ENCODE results near the gene DPP10.

DPP10 gene

DNA sequence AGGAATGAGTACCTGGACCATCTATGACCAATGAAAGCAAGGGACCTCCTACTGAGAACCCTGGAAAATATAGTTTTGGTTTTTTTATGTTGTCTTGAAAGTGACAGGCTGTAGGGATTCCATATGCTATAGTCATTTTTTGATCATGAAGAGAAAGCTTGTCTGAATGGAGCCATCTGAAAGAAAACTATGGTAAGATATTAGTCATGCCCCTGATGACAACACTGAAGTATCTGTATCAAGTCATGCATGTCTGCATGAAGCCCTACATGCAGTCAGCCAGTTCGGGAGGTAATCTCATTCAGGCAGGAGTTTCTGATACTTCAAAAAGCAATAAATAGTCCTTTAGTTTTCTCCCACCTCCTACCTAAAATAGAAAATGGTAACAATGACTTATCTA is 1042.0 kb downstream of the DPP10 start:
- no peak for DNase-seq

DNA sequence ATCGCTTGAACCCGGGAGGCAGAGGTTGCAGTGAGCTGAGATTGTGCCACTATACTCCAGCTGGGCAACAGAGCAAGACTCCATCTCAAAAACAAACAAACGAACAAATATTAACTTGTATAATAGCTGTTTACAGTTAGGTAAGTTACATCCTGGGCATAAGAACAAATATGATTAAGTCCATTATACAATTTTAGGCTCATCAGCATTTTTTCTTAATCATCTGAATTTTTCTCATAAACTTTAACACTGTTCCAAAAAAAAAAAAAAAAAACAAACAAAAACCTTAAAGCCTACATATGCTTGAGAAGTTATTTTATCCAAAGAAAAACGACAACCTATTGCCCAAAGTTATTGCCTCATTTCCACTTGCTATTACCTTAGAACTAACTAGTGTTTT is 1042.5 kb downstream of the DPP10 start:
- DNase-seq, result no peak

DNA sequence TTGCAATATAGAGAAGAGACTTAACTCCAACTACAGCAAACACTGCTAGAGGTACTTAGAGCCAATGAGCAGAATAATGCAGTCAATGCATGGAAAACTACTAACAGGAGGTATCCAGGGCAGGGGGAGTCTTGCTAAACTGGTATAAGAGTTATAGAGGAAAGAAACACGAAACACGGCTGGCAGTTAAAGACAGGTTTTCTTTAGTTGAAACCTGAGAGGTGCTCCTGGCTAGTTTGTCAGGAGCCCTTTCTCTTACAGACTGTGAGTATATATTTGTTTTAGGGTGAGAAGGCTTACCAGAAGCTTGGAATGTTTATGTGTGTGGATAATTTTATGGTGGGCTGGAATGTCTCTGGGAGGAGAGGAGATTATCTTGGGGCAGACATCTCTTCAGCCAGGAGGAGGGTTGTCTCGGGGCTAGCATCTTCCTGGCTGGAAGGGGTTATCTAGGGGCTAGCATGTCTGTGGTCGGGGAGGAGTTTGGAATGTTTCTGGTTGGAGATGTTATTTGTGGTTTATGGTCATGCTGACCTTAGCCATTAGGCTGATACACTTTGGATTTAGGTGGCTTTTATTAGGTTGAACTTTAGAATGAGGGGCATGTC is 1048.8 kb downstream of the DPP10 start:
- DNase-seq, result no peak

DNA sequence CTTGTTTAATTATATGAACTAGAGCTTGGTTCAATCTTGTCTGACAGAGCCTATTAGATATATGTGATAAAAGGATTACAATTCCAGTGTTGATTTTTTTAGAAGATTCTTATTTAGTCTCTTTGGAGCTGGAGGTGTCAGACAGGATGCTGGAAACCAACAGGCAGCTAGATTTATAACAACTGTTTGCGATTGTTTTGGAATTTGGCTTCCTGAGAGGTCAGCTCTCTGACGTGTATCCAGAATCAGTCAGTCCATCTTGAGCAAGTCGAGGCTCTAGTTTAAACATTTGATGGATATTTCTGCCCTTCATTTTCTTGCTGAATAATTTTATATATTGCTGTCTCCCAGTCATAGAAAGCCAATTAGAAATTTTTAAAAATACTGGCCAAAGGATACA is 1062.9 kb downstream of the DPP10 start:
- DNase-seq, result no peak

DNA sequence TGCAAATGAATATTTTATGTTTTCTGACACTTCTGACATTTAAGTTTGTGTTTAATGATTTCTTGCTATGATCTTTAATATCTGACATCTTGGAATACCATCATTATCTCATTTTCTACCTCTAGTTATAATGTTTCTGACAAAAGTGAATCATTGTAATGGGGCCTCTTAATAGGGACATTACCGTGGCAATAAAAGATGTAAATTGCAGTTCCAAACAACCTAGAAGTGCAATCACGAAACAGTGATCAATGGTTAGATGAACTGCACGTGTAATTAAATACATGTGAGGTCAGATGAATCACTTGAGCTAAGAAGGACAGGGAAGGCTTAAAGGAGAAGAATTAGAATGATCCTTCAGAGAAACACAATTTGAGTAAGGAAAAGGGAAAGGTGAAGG is 1078.3 kb downstream of the DPP10 start:
- no peak for DNase-seq

DNA sequence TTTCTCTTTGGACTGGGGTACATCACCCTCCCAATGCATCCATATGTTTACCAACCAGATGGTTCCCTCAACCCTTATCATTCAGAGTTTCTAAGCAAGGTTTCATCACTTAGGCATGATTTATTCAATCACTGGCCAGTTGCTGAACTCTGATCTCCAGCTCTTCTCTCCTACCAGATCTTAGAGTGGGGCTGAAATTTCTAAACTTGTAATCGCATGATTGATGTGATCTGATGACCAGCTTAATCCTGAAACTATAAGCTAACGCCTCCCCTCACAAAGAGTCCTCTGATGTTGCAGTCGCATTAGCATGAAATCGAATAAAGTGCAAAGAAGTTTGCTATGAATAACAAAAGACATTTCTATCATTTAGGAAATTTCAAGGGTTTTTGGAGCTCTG is 1082.0 kb downstream of the DPP10 start:
- DNase-seq, result no peak

DNA sequence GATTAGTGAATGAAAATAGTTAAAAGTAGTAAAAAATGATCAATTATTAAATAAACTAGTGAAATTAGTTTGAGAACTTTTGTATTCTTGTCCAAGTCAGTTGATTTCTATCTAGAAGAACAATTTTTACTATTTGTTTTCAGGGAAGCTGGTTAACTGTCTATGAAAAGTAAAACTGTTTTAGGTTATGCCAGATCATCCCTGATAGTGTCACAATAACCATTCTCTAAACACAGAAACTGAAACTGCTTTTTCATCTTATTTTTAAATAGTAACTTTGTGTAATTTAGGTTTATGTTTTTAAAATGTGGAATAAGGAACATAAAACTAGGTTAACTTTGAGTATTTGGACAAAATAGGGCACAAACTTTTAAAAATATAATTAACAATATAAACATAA is 1087.2 kb downstream of the DPP10 start:
- DNase-seq, result no peak

DNA sequence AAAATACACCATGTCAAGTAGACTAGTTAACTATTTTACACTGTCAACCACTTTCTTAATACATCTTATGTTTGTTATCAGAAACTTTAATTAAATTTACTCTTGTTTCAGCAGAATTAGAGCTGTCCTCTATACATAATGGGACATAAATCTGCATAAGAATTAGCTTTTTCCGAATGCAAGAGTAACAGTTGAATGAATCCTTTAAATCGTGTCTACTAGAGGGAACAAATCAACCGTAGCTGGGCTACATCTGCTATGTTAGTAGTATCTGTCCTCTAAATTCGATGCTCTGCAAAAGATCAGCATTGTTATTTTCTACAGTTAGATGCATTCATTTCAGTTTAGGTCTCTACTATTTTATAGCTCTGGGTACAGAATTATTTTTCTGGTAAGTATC is 1090.6 kb downstream of the DPP10 start:
- no peak for DNase-seq

DNA sequence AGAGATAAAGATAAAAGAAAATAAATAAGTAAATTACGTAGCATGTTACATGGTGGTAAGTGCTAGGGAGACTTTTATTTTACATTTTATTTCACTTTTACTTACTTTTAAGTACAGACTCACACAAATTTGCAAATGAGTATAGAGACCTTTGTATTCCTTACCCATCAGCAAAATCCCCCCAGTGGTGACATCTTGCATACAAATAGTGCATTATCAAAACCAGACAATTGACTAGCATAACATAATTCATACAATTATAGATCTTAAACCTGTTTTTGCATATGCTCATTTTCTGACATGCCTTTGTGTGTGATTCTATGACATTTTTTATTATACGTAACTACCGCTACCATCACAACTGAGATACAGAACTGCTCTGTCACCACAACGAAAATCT is 1099.4 kb downstream of the DPP10 start:
- DNase-seq, result no peak

DNA sequence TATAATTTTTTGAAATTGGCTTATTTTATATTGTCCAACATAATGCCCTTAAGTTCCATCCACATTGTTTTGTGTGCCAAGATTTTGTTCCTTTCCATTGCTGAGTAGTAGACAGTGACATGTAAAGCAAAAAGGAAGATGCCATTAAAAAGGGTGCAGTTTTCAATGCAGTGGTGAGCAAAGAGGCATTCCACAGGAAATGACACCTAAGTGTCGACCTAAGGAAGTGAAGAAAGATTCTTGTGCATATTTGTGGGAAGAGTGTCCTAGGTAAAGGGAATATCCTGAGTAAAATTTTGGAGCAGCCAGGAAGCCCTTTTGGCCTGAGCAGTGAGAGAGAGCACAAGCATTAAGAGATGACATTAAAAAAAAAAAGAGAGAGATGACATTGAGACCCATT is 1099.9 kb downstream of the DPP10 start:
- DNase-seq, result no peak

DNA sequence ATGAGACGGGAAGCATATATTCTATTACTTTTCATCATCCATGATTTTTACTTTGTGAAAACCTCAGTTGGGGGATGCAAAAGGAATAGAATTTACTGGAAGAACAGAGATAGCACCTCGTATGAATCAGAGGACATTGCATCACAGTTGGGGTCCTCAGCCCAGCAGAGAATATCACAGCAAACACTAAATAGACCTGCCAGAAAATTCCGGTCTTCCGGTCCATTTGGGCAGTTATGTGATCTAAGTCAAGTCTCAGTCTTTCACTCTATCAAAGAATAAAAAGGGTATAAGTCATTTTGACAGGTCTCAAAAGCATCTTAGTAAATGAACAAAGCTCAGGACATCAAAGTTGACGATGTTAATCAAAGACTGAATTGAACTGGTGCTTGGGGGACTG is 1100.6 kb downstream of the DPP10 start:
- no peak for DNase-seq

DNA sequence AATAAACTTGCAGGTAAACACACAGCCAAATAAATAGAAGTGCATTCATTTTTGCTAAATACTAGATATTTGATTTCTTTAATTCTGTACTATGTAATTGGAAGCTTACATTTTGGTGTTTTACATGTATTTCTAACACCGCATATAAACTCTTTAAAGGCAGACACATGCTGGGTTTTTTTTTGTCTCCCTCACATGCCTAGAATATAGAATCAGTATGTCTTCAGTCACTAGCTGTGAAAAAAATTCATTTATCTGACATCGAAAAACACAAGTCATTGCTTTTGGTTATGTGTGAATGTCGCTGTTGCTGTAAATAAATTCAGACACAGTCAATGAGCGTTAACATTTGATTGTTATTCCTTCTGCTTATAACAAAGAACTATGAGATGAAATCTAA is 1101.0 kb downstream of the DPP10 start:
- no peak for DNase-seq

DNA sequence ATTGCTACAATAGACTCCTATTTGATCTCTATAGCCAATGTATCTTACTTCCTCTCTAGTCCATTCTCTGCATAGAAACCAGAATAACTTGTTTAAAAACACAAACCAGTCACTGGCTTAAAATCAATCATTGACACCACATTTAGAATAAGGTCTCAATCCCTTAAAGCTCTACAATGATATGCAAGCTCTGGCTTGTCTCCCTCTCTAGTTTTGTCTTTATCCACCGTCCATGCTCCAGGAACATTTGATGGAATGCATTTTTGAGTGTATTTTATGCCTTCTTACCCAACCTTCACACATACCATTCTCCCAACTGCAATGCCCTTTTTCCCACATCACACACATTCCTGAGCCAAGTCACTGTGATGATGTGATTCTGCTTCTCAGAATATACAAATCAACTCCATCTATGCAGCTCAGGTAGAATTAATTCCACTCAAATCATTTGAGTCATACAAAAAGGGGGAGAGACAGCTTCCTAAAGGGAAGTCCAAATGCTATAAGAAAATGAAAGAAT is 1107.2 kb downstream of the DPP10 start:
- no peak for DNase-seq

DNA sequence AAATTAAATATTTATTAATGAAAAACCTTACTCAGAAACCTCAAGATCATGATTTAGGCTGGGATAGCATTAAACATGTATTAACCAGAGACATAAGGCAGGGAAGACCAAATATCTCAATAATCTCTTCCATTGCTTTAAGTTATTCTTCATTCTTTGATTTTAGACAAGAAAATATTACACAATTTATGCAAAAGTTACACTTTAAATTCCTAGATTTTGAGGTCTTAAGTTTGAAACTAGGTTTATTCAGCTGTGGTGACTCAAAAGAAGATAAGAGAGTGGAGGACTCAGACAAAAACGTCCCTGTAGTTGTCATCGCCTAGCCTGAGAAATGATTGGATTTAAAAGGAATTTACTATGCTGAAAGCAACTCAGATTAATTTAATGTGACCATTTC is 1110.3 kb downstream of the DPP10 start:
- DNase-seq, result no peak

DNA sequence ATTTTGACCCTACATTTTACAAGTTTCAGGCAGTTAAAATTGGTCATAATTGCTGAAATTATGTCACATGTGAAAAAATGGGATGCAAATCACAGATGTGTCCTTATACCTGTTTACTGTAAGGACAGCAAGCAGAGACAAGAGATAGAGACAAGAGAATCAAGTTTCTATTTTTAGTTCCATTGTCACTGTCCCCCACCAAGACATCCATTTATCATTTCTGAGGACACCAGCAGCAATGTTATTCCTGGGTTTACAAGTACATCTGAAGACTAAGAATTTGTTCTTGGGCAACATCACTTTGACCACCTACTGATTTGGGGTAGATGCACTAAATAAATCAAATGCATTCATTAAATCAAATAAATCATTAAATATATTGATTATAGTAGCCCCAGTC is 1111.7 kb downstream of the DPP10 start:
- DNase-seq, result no peak

DNA sequence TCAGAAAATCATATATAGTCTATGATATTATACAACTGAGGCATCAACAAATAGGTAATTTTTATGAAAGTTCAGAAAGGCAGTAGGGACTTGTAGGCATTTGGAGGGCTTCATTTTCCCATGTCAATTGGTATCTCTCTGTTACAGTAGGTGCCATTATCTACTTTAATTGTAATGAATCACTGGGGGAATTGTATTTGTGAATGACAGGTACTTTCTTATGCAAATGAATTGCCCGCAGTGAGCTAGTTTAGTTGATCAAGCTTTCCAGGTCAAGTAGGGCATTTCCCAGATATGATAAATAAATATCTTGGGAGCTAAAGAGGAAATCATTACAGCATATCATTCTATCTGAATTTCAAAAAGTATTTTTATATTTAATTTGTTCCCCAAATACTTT is 1116.3 kb downstream of the DPP10 start:
- DNase-seq, result no peak

DNA sequence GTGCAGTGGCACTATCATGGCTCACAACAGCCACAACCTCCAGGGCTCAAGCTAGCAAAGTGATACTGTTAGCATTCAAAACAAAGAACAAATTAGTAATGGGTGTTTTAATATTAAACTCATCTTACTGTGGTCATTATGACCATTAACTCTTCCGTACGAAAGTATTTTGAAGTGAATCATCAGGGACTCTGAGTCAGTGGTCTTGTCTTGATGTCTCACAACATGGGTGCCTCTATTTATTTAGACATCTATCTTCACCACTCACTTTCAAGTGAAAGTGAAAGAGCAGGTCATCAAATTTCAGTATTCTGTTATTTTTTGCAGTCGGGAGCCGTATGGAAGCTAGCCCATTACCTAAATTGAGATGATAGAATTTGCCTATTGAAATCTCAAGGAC is 1118.2 kb downstream of the DPP10 start:
- DNase-seq, result no peak

DNA sequence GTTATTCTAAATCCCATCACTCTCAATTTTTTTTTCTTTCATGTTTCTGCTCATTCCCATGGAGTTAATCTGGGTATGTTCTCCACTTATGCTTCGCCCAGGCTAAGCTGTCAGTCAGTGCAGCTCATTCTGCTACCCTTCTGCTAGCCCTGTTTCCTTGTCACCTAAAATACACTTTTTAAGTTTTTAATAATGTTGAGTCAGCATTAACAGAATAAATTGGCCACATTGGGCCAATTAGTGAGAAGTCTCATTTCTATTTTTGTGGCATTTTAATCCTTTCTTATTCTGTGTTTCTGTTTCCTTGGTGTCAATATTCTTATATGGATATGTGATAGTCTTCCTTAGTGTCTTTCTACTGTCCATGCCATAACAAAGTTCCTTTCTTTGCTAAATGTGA is 1126.2 kb downstream of the DPP10 start:
- DNase-seq, result no peak

DNA sequence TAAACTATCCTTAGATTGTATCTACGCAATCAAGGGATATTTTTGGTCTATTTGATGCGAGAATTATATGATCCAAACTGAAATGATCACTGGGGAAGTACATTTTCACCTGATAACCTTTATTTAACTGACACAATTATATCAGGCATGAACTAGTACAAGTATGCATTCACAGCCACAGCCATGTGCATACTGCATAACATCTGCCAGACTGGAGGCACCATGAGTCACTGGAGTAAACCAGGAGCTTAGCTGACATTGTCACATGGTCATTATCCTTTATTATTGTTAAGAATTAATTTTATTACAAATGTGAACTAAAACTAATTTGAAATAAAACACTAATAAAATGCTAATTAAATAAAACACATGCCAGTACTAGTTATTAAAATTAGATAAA is 1127.1 kb downstream of the DPP10 start:
- DNase-seq, result no peak

DNA sequence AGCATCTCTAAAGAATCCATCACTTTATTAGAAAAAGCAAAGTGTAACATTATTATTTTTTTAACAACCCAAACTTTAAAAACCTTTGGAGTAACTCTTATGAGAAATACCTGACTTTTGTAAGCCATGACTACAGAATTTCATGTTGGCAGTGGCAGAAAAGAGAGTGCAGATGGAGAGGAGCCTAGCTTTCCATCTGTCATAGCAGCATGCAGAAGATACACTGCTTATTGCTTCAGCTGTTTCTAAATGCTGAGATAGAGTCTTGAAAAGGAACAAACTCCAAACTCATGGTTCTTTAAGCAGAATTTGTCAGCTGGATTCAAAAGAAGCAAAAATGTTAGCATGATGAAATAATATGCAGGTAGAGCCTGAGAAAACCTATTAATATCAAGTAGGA is 1130.3 kb downstream of the DPP10 start:
- no peak for DNase-seq

DNA sequence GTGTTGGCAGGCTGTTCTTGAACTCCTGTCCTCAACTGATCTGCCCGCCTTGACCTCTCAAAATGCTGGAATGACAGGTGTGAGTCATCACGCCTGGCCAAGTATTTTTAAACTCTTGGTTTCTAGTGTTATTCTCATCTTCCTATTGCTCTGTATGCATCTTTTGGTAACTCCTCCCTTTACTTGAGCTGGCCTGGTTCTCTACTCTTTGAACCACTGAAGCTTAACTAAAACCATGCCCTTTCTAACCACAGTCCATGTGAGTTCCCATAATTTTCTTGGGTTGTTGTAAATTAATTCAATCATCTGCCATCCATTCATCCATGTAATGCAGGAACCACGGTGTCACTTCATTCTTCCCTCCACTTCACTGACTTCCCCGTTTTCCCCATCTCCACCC is 1131.3 kb downstream of the DPP10 start:
- no peak for DNase-seq

DNA sequence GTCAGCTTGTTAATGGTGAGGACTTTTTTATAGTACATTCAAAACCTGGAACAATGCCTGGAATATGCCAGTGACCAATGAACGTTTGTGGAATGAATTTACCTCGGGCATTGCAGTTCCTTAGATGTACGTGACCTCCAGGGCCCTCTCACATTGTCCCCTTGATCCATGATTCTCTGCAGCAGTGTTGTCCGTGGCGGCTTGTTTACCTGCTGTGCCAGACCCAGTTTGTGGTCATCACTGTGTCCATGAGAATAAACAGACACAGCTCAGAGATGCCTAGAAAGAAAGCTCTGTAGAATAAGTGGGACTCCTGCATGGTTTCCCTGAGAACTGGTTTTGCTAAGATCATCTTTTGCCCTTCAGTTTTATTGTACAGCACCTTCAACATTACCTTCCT is 1132.2 kb downstream of the DPP10 start:
- no peak for DNase-seq

DNA sequence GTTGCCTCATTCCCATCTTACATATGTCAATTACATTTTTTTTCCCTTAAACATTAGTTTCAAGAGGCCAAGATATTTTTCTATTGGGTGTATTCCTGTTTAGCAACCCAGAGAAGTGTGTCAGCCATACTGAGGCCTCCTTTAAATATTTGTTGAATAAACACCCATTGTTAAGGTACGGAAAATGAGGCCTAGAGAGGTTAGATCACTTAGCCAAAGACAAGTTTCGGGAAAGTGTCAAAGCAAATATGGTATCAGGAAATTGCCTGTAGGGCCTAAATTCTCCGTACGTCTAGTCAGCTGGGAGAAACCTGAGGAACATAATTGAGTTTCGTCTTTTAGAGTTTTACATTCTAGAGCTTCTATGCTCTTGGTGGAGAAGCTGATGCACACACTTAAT is 1138.3 kb downstream of the DPP10 start:
- no peak for DNase-seq

DNA sequence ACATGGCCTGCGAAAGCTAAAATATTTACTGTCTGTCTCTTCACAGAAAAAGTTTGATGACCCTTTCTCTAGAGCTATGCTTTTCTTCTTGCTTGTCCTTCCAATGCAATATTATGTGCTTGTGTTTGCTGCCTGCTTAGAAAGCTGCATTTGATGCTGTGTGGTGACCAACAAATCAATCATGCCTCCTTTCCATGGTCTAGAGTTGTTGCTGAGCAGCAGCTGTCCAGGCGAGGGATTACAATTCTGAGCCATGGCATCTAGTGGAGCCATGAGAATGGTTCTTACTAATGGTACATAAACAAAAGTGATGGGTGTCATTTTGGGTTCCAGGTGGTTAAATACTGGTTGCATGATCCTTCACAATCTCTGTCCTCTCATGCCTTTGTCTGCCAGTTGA is 1142.1 kb downstream of the DPP10 start:
- DNase-seq, result no peak

DNA sequence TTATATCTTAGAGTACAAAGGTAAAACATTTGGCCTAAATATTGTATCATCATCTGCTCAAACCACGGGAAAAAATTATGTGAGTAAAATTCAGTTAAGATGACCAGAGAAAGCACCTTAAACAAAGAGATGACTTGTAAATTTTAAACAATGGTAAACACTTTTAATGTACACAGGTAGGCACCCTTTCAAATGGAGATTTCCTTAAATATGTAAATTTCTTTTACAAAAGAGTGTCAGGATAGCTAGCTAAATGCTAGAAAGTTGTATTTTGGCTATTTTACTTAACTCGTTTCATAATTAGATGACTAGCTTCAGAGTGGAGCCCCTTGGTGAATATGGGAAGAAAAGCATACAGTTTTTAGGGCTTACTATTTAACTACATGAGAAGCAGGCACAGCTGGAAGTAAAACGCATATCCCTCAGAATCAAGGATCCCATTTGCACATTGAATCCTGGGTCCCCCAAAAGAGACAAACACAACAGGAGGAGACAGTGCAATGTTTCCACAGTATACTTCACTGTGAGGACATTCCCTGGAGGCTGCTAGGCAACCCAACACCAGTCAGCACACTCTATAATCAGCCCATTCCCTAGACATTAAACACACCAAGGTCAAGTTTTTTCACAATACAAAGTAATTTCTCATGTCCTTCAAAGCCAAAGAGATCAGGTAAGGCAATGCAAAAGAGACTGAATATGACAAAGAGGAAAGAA is 1154.4 kb downstream of the DPP10 start:
- DNase-seq, result no peak
